Parathyroid adenoma (tissue), 2 donors: ENCODE measurements around the gene CABLES2.

ENCODE experiments used
- H2AFZ ChIP-seq: fragments of 300-600 bp; sonication (generic); one replicate; pipeline ENCODE4 v1.7.0; 2017; ENCODE audit warnings: antibody characterized with exemption, mild to moderate bottlenecking
- H3K27ac ChIP-seq: fragments of 300-600 bp; sonication (generic); one replicate; pipeline ENCODE4 v1.7.0; 2017
- H3K27me3 ChIP-seq: fragments of 300-600 bp; sonication (generic); one replicate; pipeline ENCODE4 v1.7.0; 2017; ENCODE audit warnings: low read length; ENCODE audit not compliant: control insufficient read depth, insufficient read depth
- H3K36me3 ChIP-seq: fragments of 300-600 bp; sonication (generic); one replicate; pipeline ENCODE4 v1.7.0; 2017; ENCODE audit warnings: low read length; ENCODE audit not compliant: control insufficient read depth, insufficient read depth
- H3K4me1 ChIP-seq: fragments of 300-600 bp; sonication (generic); one replicate; pipeline ENCODE4 v1.7.0; 2017; ENCODE audit warnings: control low read depth
- H3K4me2 ChIP-seq: fragments of 300-600 bp; sonication (generic); one replicate; pipeline ENCODE4 v1.7.0; 2017; ENCODE audit warnings: low read length
- H3K4me3 ChIP-seq: fragments of 300-600 bp; sonication (generic); one replicate; pipeline ENCODE4 v1.7.0; 2017; ENCODE audit warnings: low read depth, low read length
- H3K79me2 ChIP-seq: fragments of 300-600 bp; sonication (generic); one replicate; pipeline ENCODE4 v1.7.0; 2017; ENCODE audit warnings: control low read depth
- H3K9ac ChIP-seq: fragments of 300-600 bp; sonication (generic); one replicate; pipeline ENCODE4 v1.7.0; 2017; ENCODE audit warnings: mild to moderate bottlenecking
- H3K9me3 ChIP-seq: fragments of 300-600 bp; sonication (generic); one replicate; pipeline ENCODE4 v1.7.0; 2017; ENCODE audit warnings: low read length; ENCODE audit not compliant: control insufficient read depth
- CTCF ChIP-seq: fragments of 300-600 bp; sonication (generic); IDR thresholded peaks from one replicate; pipeline ENCODE4 v1.7.0; 2017; ENCODE audit warnings: antibody characterized with exemption, mild to moderate bottlenecking
- donor health status: primary hyperparathyroidism.

Gene CABLES2

GRCh38 chr20:62360854-62361798, 46.0 kb downstream of the CABLES2 start:
- Histone ChIP-seq H3K27me3 (no peaks in the 10 kb centered on the region), H3K27ac (no peak overlapping the region), H3K4me3 (no peak overlapping the region), H2AFZ (no peak overlapping the region), H3K4me2 (no peak overlapping the region), H3K36me3 (no peaks in the 10 kb centered on the region), H3K79me2 (no peaks in the 10 kb centered on the region), H3K9ac (no peak overlapping the region), H3K9me3 (no peaks in the 10 kb centered on the region), H3K4me1 (peaks cover 29% of the 10 kb centered on the region)
- no peak for TF ChIP-seq CTCF

- Histone ChIP-seq H3K4me3 (no peak overlapping the region), H3K4me2 (no peak overlapping the region), H2AFZ (no peak overlapping the region), H3K27ac (peak overlapping the region; percentile 67), H3K36me3 (no peaks in the 10 kb centered on the region), H3K27me3 (no peaks in the 10 kb centered on the region), H3K79me2 (peaks cover 2% of the 10 kb centered on the region), H3K9me3 (no peaks in the 10 kb centered on the region), H3K9ac (no peak overlapping the region), H3K4me1 (peaks cover 20% of the 10 kb centered on the region)
- TF ChIP-seq CTCF = no peak
Observed at GRCh38 chr20:62359491-62360121, 47.5 kb downstream of the CABLES2 start.

GRCh38 chr20:62359043-62359490, 48.0 kb downstream of the CABLES2 start:
- Histone ChIP-seq H3K4me2 (no peak overlapping the region), H3K9me3 (no peaks in the 10 kb centered on the region), H3K4me3 (no peak overlapping the region), H3K27me3 (no peaks in the 10 kb centered on the region), H3K79me2 (peaks cover 2% of the 10 kb centered on the region), H3K9ac (no peak overlapping the region), H3K36me3 (no peaks in the 10 kb centered on the region), H3K27ac (peak overlapping the region; percentile 67), H3K4me1 (peaks cover 20% of the 10 kb centered on the region), H2AFZ (no peak overlapping the region)
- TF ChIP-seq CTCF = no peak

GRCh38 chr20:62358171-62359042, 48.7 kb downstream of the CABLES2 start:
- no peak overlapping the region for H3K4me3 ChIP-seq
- H3K36me3 ChIP-seq = no peaks in the 10 kb centered on the region
- H3K4me1 ChIP-seq = peaks cover 20% of the 10 kb centered on the region
- H3K4me2 ChIP-seq = peak overlapping the region; percentile 21
- no peaks in the 10 kb centered on the region for H3K27me3 ChIP-seq
- TF ChIP-seq CTCF = no peak
- peak overlapping the region; percentile 67 for H3K27ac ChIP-seq
- H3K79me2 ChIP-seq = peaks cover 2% of the 10 kb centered on the region
- no peak overlapping the region for H3K9ac ChIP-seq
- H2AFZ ChIP-seq = no peak overlapping the region
- no peaks in the 10 kb centered on the region for H3K9me3 ChIP-seq
